Measurements from ENCODE around the gene NAALADL2.

The NAALADL2 gene

DNA sequence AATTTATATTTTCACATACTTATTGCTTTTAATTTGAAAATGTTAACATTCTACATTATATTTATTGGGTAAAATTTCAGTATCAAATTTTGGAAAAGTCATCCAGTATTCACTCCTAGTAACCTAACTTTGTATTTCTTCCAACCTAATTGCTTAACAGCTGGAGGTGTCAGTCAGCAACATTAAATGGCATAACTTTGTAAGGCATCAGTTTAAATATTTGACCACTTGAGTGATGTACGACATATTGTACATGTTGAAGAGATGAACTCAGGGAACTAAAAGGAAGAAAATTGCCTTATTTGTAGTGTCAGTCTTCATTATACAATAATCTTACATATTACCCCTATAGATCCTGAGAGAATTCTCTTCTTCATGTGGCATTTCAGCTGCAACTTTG lies 326.8 kb downstream of the NAALADL2 start:
- DNase-seq (ENCODE audit: extremely low spot score, insufficient read length, low read depth) (no peak), FAIRE-seq (no peak)

DNA sequence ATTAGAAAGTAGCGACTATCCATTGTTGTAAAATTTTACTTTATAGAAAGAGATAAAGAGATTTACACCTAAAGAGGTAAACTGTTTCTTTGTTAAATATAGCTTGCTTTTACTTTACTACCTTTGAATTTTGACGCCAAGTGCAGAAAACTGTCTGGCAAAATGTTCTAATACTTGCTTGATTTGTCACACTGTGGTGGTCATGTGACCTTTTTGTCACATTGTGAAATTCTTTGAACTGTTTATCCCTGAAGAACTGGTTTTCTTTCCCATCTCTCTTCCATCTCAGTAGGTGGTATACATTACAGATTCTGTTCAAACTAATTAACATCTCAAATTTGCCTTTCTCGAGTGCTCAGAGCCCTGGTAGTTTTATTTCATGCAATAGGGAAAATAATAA lies 327.4 kb downstream of the NAALADL2 start:
- FAIRE-seq (no peak), DNase-seq (ENCODE audit: extremely low spot score, insufficient read length, low read depth) (no peak)

DNA sequence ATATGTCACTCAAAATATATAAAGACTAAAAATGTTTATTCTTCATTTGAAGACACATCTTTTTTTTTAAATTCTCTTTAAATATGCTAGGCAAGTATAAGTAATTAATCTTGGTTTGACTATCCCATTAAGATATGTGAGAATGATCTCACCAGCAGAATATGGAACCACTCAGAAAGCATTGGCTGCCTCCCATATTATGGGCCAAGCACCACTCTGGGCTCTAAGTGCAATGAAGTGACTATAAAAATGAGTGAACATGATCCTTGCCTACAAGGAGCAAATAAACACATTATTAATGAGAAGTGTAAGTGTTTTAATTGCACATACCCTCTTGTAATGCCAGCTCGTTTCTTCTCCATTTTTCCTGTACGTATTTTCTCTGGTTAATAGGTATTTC lies 328.5 kb downstream of the NAALADL2 start:
- DNase-seq (ENCODE audit: extremely low spot score, insufficient read length, low read depth) (no peak), FAIRE-seq (no peak)

DNA sequence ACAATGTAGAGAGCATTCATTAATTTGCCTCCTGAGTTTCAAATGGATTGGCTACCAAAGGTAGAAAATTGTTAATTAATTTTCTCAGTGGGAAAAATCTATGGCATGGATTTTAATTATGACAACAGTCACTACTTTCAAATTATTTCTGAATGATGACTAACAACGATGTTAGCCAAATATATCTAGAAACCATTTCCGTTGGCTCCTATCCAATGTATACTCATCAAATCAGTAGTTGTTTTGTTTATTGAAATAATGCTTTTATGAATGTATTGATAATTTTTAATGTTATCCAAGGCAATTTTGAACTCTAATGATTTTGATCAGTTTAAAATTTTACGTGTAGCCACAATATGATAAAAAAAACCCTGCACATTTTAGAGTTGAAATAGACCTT lies 333.4 kb downstream of the NAALADL2 start:
- no peak for FAIRE-seq
- DNase-seq (ENCODE audit: extremely low spot score, insufficient read length, low read depth): no peak

DNA sequence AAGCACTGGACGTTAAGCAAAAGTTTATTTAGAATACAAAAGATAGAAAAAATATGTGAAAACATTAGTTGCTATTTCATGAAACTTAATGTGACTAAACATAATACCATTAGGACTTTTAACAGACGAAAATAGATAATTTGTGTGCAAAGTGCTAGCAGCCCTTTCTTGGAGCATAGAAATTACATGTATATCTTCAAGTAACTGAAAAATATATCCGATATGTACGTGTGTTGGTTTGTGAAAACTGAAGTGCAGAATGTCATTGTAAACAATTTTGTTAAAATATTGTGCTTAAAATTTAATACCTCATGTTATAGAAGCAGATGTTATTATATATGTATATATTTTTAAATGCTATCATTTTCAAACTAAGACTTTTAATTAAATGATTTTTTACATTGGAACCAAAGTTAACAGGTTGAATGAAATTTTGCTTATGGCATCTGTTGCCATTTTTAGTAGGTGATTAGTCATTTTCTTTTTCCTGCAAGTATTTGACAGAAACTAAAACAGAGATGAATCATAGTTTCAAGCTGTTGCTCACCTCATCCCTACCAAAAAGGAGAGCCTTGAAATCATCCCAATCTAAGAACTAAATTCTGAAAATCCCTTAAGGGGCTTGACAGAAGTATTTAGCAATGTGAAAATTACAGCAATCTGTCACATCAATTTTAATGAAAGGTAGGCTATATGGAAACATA lies 334.8 kb downstream of the NAALADL2 start:
- FAIRE-seq (no peak), DNase-seq (ENCODE audit: extremely low spot score, insufficient read length, low read depth) (no peak)

DNA sequence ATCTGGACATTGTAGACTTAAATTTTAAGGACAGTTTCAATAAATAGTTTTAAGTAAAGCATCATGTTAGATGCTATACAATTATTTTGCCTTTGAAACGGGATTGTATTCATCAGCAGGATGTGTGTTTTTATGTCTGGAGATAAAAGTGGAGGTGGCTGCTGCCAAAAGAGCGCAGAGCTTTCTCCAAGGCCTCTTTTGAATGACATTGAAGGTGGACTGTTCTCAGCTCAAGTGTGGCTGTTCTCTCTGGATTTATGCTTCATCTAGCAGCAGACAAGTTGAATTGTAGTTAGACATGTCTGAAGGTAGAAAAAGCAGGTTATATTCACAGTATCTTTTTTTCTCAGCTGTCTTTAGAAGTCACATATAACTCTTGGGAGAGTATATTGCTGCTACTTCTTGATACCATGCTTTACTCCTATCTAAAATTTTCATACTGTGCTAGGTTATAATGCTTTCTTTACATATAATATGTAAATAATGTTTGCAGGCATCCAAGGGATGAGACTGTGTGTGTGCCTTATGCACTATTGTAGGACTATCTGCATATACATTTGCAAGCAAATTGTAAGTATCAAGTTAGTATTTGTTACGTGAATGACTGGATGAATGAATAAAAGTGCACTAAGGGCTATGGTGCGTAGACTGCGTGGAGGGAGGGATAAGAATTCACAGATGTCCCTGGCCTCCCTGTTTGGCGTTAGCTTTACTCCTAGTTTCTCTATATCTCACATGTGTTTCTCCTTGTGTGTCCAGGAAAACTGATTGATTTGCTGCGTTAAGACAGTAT lies 340.1 kb downstream of the NAALADL2 start:
- FAIRE-seq (no peak), DNase-seq (ENCODE audit: extremely low spot score, insufficient read length, low read depth) (no peak)

DNA sequence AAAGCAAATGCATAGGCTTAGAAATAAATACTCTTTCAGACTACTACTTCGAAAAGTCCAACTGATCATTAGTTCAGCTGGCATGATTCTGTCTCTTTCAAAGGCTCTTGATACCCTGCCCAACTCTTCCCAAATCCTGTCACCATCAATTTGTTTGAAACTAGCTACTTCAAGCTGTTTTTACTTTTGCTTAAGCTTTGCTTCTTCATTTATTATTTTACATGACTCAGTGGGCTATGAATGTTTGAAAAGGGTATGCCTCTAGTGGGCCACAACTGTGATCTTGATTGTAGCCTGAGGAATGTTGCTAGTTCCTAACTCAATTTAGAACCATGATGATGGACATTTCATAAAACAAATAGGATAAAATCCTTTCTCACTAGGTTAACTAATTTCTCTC lies 340.8 kb downstream of the NAALADL2 start:
- FAIRE-seq (no peak), DNase-seq (ENCODE audit: extremely low spot score, insufficient read length, low read depth) (no peak)

DNA sequence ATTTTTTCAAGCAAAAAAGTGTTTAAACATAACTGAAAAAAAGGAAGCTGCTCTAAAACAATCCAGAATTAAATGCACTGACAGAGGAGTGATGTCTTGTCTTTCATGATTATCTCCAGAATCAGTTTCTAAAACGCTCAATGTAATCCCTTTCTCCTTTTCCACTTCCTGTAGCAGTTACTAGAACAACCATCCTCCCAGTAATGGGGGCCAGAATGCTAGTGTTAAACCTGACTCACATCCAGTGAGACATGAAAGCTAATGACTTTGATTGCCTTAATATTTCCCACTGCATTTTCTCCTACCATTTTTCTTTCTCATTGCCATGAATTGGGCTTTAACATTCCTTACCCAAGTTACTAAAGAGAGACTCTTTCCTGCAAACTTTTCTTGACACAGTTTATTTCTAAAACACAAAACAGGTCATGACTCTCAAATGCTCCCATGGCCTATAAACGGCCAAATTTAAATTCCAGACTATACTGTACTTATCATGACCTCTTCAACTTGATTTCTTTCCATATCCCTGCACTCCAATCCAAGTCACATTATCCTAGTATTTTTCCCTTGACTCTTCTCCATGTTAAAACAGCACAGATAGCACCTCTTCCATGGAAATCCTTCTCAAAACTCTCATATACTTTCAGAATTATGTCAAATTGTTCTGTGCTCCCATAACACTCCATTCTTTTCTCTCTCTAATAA lies 341.4 kb downstream of the NAALADL2 start:
- FAIRE-seq: no peak

DNA sequence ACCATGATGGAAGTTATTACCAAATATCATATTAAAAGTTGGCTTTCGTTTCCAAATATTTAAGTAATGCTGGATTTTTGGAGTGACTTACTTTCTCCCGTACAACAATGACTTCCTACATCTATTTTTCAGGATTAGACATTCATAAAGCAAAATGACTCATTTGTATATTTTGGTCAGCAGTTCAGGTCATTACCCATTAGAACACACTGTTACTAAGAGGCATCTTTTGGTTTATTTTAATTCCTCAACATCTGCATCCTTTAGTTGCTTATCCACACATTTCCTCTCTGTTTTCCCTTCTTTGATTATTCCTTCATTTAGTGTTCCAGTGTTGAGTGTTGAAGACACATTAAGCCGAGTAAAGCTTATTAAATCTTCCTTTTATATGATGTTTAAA lies 348.2 kb downstream of the NAALADL2 start:
- FAIRE-seq (no peak), DNase-seq (ENCODE audit: extremely low spot score, insufficient read length, low read depth) (no peak)

More for the DNA sequence above, 341.4 kb downstream of the NAALADL2 start:
- DNase-seq (ENCODE audit: extremely low spot score, insufficient read length, low read depth): no peak

DNA sequence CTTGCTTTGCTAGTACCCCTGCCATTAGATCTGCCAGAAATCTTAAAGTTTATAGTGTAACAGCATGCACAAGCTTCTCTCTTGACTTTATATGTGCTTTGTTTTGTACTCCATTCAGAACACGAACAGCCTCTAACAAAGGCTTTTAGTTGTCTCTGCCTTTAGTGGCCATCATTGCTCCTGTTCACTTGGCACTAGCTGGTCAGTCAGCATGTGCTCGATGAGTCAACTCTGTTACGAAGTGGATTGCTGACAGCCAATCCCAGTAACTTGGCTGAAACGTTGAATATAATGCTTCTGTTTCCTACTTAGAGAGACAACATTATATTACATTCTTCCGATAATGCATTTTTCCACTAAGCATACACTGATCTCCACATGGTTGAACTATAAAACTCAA lies 349.2 kb downstream of the NAALADL2 start:
- FAIRE-seq: no peak
- DNase-seq (ENCODE audit: extremely low spot score, insufficient read length, low read depth): no peak

DNA sequence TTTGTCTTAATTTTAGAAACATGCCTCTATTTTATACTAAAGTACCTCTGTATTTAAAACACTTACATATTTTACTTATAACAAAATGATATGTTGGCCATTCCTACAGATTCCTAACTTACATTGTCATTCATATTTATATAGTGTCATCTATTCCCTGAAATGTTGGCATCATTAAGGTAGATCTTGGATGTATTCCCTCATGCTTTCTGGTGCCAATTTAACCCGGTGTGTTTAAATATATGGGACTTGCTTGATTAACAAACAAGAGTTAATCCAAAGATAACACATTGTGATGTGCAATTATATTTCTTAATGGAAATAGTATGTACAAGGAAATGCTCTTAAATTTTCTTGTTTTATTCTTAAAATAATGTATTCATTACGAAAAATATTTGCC lies 352.3 kb downstream of the NAALADL2 start:
- no peak for FAIRE-seq
- DNase-seq (ENCODE audit: extremely low spot score, insufficient read length, low read depth): no peak

DNA sequence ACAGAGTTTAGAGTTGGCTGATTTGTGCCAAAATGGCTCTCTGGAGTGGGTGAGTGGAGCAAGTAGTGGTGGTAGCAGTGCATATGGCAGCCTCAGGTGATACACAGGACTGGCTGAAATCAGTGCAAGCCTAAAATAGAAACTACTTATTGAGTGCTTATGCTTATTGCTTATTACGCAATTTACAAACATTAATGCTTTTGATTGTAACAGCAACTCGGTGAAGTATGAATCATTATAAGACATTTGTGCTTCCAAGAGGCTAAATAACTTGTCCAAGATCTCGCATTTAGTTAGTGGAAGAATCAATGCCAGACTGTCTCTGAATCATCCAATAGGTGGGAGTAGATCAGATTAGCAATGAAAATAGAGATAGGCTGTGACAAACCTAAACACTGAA lies 353.8 kb downstream of the NAALADL2 start:
- DNase-seq (ENCODE audit: extremely low spot score, insufficient read length, low read depth) (no peak), FAIRE-seq (no peak)

DNA sequence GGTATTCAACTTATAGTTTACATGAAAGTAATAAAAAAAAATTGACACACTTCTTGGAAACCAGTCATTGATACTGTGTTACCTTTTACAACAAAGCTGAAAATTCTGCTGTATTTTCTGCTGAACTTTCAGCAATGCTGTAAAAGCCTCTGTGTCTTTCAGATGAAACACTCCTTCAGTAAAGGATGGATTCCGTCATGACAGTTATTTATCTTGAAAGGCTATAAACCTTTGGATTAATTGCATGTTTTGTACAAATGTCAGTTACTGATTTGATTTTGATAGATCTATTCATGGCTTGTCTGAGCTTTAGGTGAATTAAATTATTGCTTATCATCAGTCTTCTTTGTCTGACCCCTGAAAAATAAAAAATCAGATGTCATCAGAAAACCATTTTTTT lies 355.1 kb downstream of the NAALADL2 start:
- FAIRE-seq (no peak), DNase-seq (ENCODE audit: extremely low spot score, insufficient read length, low read depth) (no peak)

DNA sequence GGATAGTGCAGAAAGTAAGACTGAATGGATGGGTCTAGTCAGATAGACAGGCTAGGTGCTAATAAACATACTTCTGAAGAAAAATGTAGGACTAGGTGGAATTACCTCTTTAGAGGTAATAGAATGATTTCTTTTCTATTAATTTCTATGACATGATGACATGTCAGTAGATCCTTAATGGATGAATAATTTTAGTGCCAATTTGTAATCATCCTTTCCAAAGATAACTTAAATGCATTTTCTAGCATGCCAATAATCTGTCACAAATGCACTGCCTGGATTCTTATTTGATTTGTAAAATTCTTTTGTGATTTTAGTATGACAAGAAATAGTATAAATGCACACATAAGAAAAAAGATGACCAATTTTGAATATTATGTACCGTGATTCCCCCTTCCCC lies 356.7 kb downstream of the NAALADL2 start:
- FAIRE-seq (no peak), DNase-seq (ENCODE audit: extremely low spot score, insufficient read length, low read depth) (no peak)

DNA sequence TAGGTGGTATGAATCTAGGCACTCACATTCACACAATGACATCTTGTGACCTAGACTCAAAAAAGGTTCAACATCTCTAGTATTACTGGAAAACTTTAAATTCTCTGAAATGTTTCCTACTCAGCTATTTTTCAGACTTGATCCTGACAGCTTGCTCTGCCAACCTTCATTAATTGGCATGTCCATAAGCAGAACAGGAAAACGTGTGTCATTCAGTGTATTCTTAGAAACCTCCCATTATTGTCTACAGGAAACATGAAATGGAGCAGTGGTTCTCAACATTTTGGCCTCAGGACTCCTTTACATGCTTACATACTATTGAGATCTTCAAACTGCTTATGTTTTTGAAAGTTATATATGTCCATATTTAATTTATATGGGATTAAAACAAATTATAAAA lies 363.2 kb downstream of the NAALADL2 start:
- no peak for DNase-seq (ENCODE audit: extremely low spot score, insufficient read length, low read depth)
- FAIRE-seq: no peak

DNA sequence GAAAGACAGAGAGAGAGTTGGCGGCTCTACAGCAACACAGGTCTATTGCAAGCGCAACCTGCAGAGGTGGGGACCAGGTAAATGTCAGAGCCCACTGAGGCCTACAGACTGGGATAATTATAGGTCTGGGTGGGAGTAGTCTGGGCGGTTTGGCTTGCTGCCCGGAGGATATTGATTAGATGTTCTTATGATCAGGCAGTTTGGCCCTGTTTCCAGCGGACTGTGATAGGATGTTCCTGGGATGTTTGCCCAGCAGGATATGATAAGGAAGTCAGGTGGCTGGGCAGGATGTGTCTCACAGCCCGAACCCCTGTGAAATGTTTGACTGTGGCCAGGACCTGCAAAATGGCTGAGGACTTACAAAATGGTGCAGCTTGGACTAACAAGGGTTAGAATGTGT lies 364.9 kb downstream of the NAALADL2 start:
- FAIRE-seq: no peak
- no peak for DNase-seq (ENCODE audit: extremely low spot score, insufficient read length, low read depth)

DNA sequence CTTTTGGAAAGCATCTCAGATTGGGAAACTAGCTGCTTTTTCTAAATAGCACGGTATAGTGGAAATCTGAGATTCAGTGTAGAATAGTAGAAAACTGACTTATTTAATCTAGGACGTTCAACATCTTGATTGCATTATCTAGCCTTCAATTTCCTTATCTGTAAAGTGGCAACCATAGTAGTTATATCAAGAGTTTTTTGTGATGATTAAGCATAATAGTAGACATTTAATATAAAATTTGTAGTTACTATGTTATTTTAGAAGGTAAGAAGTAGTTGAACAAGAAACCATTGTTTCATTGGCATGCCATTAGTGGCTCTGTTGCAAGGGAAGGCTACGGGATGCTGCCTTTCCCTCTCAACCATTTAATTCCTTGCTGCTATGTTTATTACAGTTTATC lies 367.3 kb downstream of the NAALADL2 start:
- FAIRE-seq: no peak
- DNase-seq (ENCODE audit: extremely low spot score, insufficient read length, low read depth): no peak

DNA sequence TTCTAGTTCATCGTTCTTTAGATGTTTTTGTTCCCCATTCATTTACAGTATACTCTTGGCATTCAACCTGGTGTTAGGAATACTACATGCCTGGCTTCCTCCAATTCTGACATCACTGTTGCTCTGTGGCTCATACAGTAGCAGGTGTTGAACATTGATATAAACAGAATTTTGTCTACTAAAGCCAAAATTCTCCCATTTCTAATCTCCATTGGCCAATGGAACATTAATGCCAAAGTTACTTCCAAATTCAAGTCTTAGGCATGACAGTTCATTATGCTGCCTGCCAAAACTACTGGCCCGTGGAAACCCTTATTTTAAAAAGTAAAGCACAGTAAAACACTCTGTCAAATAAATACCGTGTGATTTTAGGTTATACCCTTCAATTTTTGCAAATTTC lies 368.0 kb downstream of the NAALADL2 start:
- FAIRE-seq (no peak), DNase-seq (ENCODE audit: extremely low spot score, insufficient read length, low read depth) (no peak)

DNA sequence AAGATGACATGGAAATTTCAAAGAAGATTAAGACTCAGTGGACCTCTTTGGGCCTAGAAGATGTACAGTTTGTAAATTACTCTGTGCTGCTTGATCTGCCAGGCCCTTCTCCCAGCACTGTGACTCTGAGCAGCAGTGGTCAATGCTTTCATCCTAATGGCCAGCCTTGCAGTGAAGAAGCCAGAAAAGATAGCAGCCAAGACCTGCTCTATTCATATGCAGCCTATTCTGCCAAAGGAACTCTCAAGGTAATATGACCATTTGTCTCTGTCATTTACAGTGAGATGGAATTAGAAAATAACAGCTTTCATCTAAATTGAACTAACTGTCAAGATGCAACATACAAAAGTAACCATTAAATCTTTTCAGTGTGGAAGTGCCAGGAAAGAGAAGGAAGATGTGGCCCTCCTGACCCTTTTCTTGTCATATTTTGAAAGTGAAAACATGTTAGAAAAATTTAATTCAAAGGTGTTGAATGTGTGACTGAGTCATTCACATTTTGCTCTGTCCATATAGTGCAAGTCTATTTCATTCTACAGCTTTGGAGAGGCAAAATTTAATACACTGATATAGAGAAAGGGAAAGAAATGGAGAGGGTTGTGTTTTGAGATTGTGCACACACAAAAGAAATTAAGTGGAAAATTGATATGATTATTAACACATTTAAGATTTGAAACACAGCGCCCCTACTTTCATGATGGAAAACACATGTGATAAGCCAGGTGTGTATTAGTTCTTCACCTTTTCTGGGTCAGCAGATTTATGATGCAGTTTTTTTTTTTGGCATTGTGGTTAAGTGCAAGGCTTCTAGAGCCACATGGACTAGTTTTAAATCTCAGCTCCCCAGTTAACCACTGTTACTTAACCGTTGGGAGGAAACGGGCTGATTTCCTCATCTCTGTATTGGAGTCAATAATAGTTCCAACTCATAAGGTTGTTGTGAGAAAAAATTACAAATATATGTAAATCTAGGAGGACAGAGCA lies 375.1 kb downstream of the NAALADL2 start:
- no peak for DNase-seq (ENCODE audit: extremely low spot score, insufficient read length, low read depth)

DNA sequence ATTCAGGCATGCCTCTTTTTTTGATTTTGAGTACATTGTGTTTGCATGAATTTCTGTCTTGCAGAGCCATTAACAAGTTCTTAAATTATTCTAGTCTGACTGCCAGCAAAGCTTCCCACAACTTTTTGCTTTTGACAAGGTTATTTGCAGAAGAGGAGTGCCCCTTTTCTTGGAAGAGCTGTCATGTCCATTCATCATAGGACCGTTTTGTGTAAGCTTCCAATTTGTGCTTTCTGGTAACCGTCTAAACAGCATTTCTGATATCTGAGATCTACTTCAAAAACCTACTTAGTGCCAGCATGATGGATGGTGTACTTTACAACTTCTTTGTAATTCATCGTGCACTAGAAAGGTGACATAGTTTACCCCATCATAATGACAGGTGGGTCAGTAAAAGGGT lies 379.7 kb downstream of the NAALADL2 start:
- DNase-seq (ENCODE audit: extremely low spot score, insufficient read length, low read depth) (no peak), FAIRE-seq (no peak)

More for the DNA sequence above, 375.1 kb downstream of the NAALADL2 start:
- no peak for FAIRE-seq
